CD8-positive, alpha-beta memory T cell (primary cell): ENCODE results near the gene KPNA2. TPM values are rescaled to one million over a fixed set of nuclear protein-coding genes. Genes with fewer than 3 reads are reported as not detected.
"Not testable (repeated sequence)": the region's sequence is repeated elsewhere in the genome, so short reads cannot be mapped to it uniquely, and the experiment has no call there.

Source experiments
- CTCF ChIA-PET: fragments of 350-600 bp; sonication (Branson Sonifier 250); formaldehyde crosslinking; loops from one replicate; lab custom pipeline; 2021; ENCODE audit warnings: antibody characterized with exemption; lab: Charles Lee
- POLR2A ChIA-PET: fragments of 350-600 bp; sonication (Branson Sonifier 250); formaldehyde crosslinking; loops from one replicate; lab custom pipeline; 2021; ENCODE audit warnings: antibody characterized with exemption; lab: Charles Lee
- DNase-seq, 5 donors: peaks; one replicate each; pipeline versions ENCODE4 v3.0.0 to v3.0.0-alpha.2; 2020 to 2022; ENCODE audit warnings: mixed read lengths in 1 of 5
- H3K27ac ChIP-seq: one replicate; pipeline ENCODE4 v1.7.0; 2013; ENCODE audit warnings: low read depth, mild to moderate bottlenecking, low read length, moderate library complexity
- H3K27me3 ChIP-seq: 2 replicates; pipeline ENCODE4 v1.7.0; 2013; ENCODE audit warnings: low read length, mild to moderate bottlenecking; ENCODE audit not compliant: insufficient read depth, poor library complexity, severe bottlenecking
- H3K36me3 ChIP-seq: 2 replicates; pipeline ENCODE4 v1.7.0; 2013; ENCODE audit warnings: mild to moderate bottlenecking, low read length, moderate library complexity; ENCODE audit not compliant: insufficient read depth
- H3K4me1 ChIP-seq: 2 replicates; pipeline ENCODE4 v1.7.0; 2013; ENCODE audit warnings: mild to moderate bottlenecking, low read length, moderate library complexity; ENCODE audit not compliant: insufficient read depth
- H3K4me3 ChIP-seq: 2 replicates; pipeline ENCODE4 v1.7.0; 2013; ENCODE audit warnings: mild to moderate bottlenecking, low read length
- H3K9me3 ChIP-seq: 2 replicates; pipeline ENCODE4 v1.7.0; 2013; ENCODE audit warnings: mild to moderate bottlenecking, low read length
- H3K27ac Mint-ChIP-seq, 8 donors: one replicate each; pipeline ENCODE4 v1.8.0; 2020 to 2021; ENCODE audit warnings: mixed read lengths in 8 of 8, mild to moderate bottlenecking in 6 of 8, inconsistent platforms in 3 of 8, moderate library complexity in 3 of 8
- H3K27me3 Mint-ChIP-seq, 2 donors: one replicate each; pipeline ENCODE4 v1.8.0; 2020 to 2021; ENCODE audit warnings: mixed read lengths in 2 of 2, mild to moderate bottlenecking in 1 of 2, moderate library complexity in 1 of 2
- H3K36me3 Mint-ChIP-seq, 3 donors: one replicate each; pipeline ENCODE4 v1.8.0; 2020 to 2021; ENCODE audit warnings: mixed read lengths in 3 of 3, inconsistent platforms in 1 of 3, mild to moderate bottlenecking in 1 of 3
- H3K4me1 Mint-ChIP-seq, 3 donors: one replicate each; pipeline ENCODE4 v1.8.0; 2020 to 2021; ENCODE audit warnings: mixed read lengths in 3 of 3, inconsistent platforms in 1 of 3, mild to moderate bottlenecking in 1 of 3
- H3K4me3 Mint-ChIP-seq, 7 donors: one replicate each; pipeline ENCODE4 v1.8.0; 2020 to 2021; ENCODE audit warnings: mixed read lengths in 7 of 7, mild to moderate bottlenecking in 6 of 7, moderate library complexity in 4 of 7, inconsistent platforms in 2 of 7
- H3K9me3 Mint-ChIP-seq, 5 donors: one replicate each; pipeline ENCODE4 v1.8.0; 2020 to 2022; ENCODE audit warnings: mixed read lengths in 5 of 5, mild to moderate bottlenecking in 3 of 5, moderate library complexity in 2 of 5, inconsistent platforms in 1 of 5
- polyA plus RNA-seq: library from polyadenylated mRNA; unstranded; fragments of 300-500 nt; fragmentation: Illumina TruSeq; gene quantifications from one replicate; pipeline ENCODE4 v1.2.3, GENCODE V29; 2021
- total RNA-seq, 2 experiments: library from RNA; stranded (reverse); gene quantifications; one replicate each; pipeline ENCODE4 v1.2.3, GENCODE V29; 2021

The KPNA2 gene
- total and polyA plus RNA-seq, 3 experiments from 2014 or later, result 24.3 to 223 (median 213) TPM

- H3K27ac ChIP-seq, H3K9me3 ChIP-seq, POLR2A ChIA-PET, CTCF ChIA-PET, H3K27me3 ChIP-seq, H3K27me3 Mint-ChIP-seq, H3K4me1 ChIP-seq, H3K4me3 ChIP-seq, H3K36me3 Mint-ChIP-seq, H3K4me1 Mint-ChIP-seq, H3K9me3 Mint-ChIP-seq, H3K36me3 ChIP-seq, H3K4me3 Mint-ChIP-seq: not testable (repeated sequence)
- DNase-seq, result peak in 1 of 5 donors; percentile 23
- peak overlapping the region in 2 of 8 donors; percentile 33 to 36 for H3K27ac Mint-ChIP-seq
These were observed 35.3 kb downstream of the KPNA2 start for GRCh38 chr17:68070582-68071444.

GRCh38 chr17:68074279-68074678 is 38.7 kb downstream of the KPNA2 start:
- Histone ChIP-seq H3K27me3 (no peaks in the 10 kb centered on the region), H3K9me3 (no peaks in the 10 kb centered on the region), H3K4me1 (no peaks in the 10 kb centered on the region), H3K27ac (no peak overlapping the region), H3K36me3 (no peaks in the 10 kb centered on the region), H3K4me3 (no peak overlapping the region)
- Mint-ChIP-seq H3K4me3 (no peak overlapping the region), H3K27me3 (peaks cover 0 to 3% of the 10 kb centered on the region in 2 donors), H3K36me3 (no peaks in the 10 kb centered on the region), H3K27ac (no peak overlapping the region), H3K4me1 (no peaks in the 10 kb centered on the region), H3K9me3 (no peaks in the 10 kb centered on the region)
- DNase-seq, result no peak
- CTCF ChIA-PET, result interaction anchor here (0.7 kb wide), 1 partner anchor 129 kb away, joined by 3 read pairs; no protein-coding TSS in a partner anchor
- POLR2A ChIA-PET, result interaction anchor here (0.6 kb wide), 2 partner anchors 115 to 693 kb away, joined by 5 read pairs; no protein-coding TSS in a partner anchor

- H3K27me3 Mint-ChIP-seq, POLR2A ChIA-PET, H3K4me1 Mint-ChIP-seq, H3K9me3 Mint-ChIP-seq, H3K27ac ChIP-seq, H3K4me1 ChIP-seq, H3K4me3 ChIP-seq, H3K9me3 ChIP-seq, DNase-seq, H3K4me3 Mint-ChIP-seq, CTCF ChIA-PET, H3K36me3 Mint-ChIP-seq, H3K36me3 ChIP-seq, H3K27me3 ChIP-seq, H3K27ac Mint-ChIP-seq: not testable (repeated sequence)
These were observed 40.5 kb downstream of the KPNA2 start for GRCh38 chr17:68075953-68076607.

GRCh38 chr17:68077498-68077897 is 42.0 kb downstream of the KPNA2 start:
- H3K36me3 ChIP-seq, H3K27ac ChIP-seq, DNase-seq, H3K4me1 ChIP-seq, CTCF ChIA-PET, H3K27ac Mint-ChIP-seq, H3K4me1 Mint-ChIP-seq, H3K4me3 ChIP-seq, H3K36me3 Mint-ChIP-seq, H3K27me3 ChIP-seq, H3K4me3 Mint-ChIP-seq, H3K9me3 ChIP-seq, H3K27me3 Mint-ChIP-seq, POLR2A ChIA-PET, H3K9me3 Mint-ChIP-seq: not testable (repeated sequence)

- Histone ChIP-seq H3K4me3 (no peak overlapping the region), H3K27me3 (no peaks in the 10 kb centered on the region), H3K9me3 (no peaks in the 10 kb centered on the region), H3K36me3 (no peaks in the 10 kb centered on the region), H3K4me1 (peaks cover 7% of the 10 kb centered on the region), H3K27ac (no peak overlapping the region)
- Mint-ChIP-seq H3K4me3 (no peak overlapping the region), H3K4me1 (peaks cover 7 to 18% (median 14%) of the 10 kb centered on the region in 3 donors), H3K9me3 (no peaks in the 10 kb centered on the region), H3K36me3 (no peaks in the 10 kb centered on the region), H3K27ac (no peak overlapping the region), H3K27me3 (peaks cover 0 to 3% of the 10 kb centered on the region in 2 donors)
- DNase-seq, result no peak
- ChIA-PET POLR2A (no interaction called here), CTCF (interaction anchor here (0.5 to 1.6 kb wide), 3 partner anchors 21 to 92 kb away, joined by 3 to 4 read pairs (median 4); no protein-coding TSS in a partner anchor)
These were observed 45.0 kb downstream of the KPNA2 start for GRCh38 chr17:68080411-68081150.

GRCh38 chr17:68081305-68082265 is 46.0 kb downstream of the KPNA2 start:
- H3K4me1 ChIP-seq, result peaks cover 17% of the 10 kb centered on the region
- not testable (repeated sequence) for DNase-seq, H3K9me3 ChIP-seq, H3K4me3 ChIP-seq, H3K27me3 ChIP-seq, H3K36me3 ChIP-seq, H3K27ac ChIP-seq, H3K27me3 Mint-ChIP-seq, H3K36me3 Mint-ChIP-seq, H3K9me3 Mint-ChIP-seq
- CTCF ChIA-PET, result interaction anchor here (0.5 to 1.6 kb wide), 4 partner anchors 22 to 91 kb away, joined by 3 to 4 read pairs (median 4); no protein-coding TSS in a partner anchor
- POLR2A ChIA-PET, result interaction anchor here (0.6 to 0.9 kb wide), 2 partner anchors 21 to 27 kb away, joined by 3 to 5 read pairs; no protein-coding TSS in a partner anchor
- Mint-ChIP-seq H3K4me3 (peak overlapping the region in 3 of 7 donors; percentile 27 to 76 (median 62)), H3K27ac (peak overlapping the region in 2 of 8 donors; percentile 22 to 72), H3K4me1 (peaks cover 17 to 28% (median 25%) of the 10 kb centered on the region in 3 donors)

GRCh38 chr17:68085771-68086381 is 50.3 kb downstream of the KPNA2 start:
- DNase-seq, result no peak
- no peaks in the 10 kb centered on the region for H3K27me3 Mint-ChIP-seq
- POLR2A ChIA-PET, result interaction anchor here (0.5 to 1.2 kb wide), 5 partner anchors 11 to 163 kb away, joined by 3 to 4 read pairs (median 3); no protein-coding TSS in a partner anchor
- CTCF ChIA-PET, result interaction anchor here (1.8 kb wide), 1 partner anchor 120 kb away, joined by 3 read pairs; no protein-coding TSS in a partner anchor
- H3K27me3 ChIP-seq, result no peaks in the 10 kb centered on the region
- peak overlapping the region; percentile 26 to 91 (median 81) for H3K4me3 Mint-ChIP-seq
- H3K36me3 ChIP-seq, result no peaks in the 10 kb centered on the region
- H3K4me1 ChIP-seq, result peaks cover 30% of the 10 kb centered on the region
- H3K4me1 Mint-ChIP-seq, result peaks cover 39 to 61% (median 57%) of the 10 kb centered on the region in 3 donors
- H3K27ac ChIP-seq, result no peak overlapping the region
- H3K9me3 Mint-ChIP-seq, result no peaks in the 10 kb centered on the region
- peak overlapping the region; percentile 73 to 94 (median 86) for H3K27ac Mint-ChIP-seq
- no peaks in the 10 kb centered on the region for H3K36me3 Mint-ChIP-seq
- H3K9me3 ChIP-seq, result no peaks in the 10 kb centered on the region
- peak overlapping the region; percentile 39 for H3K4me3 ChIP-seq
